Measurements from ENCODE around the gene PALLD. TPM values are rescaled to one million over a fixed set of nuclear protein-coding genes. Genes with fewer than 3 reads are reported as not detected.

PALLD gene
- total RNA-seq, 2 experiments from 2014 or later = 0.49 to 0.78 TPM

DNA sequence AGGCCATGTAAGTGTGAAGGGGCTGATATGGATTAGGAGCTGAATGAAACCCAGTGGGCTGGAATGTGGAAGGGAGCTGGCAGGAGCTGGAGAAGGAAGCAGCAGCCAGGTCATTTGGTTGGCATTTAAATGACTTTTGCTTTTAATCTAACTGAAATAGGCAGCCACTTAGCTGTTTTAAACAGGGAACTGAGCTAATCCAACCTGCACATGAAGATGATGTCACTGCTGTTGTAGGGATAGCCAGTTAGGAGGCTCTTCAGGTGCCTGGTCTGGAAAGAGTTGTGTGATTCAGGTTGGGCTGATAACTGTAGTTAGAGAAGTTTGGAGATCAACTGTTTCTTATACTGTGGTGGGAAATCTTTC is 122.4 kb downstream of the PALLD start:
- no peak overlapping the region for H3K4me3 ChIP-seq (ENCODE audit: low read length)
- DNase-seq (no peak), ATAC-seq (ENCODE audit: poor library complexity) (no peak)
- H3K4me1 ChIP-seq (ENCODE audit: insufficient read depth, low read length) = no peaks in the 10 kb centered on the region
- no peaks in the 10 kb centered on the region for H3K9me3 ChIP-seq (ENCODE audit: control insufficient read depth in 1 of 2, insufficient read depth in 1 of 2, low read length in 2 of 2)
- peaks cover 0 to 10% of the 10 kb centered on the region in 2 experiments for H3K27me3 ChIP-seq (ENCODE audit: control insufficient read depth in 1 of 2, insufficient read depth in 2 of 2, low read length in 2 of 2)
- H3K4me1 Mint-ChIP-seq (ENCODE audit: low read depth) = no peaks in the 10 kb centered on the region
- H3K4me3 Mint-ChIP-seq = no peak overlapping the region
- ChIA-PET CTCF (no interaction called here), POLR2A (no interaction called here)
- H3K36me3 Mint-ChIP-seq (ENCODE audit: low read depth) = no peaks in the 10 kb centered on the region
- no peak overlapping the region for H3K27ac Mint-ChIP-seq
- peaks cover 27% of the 10 kb centered on the region for H3K27me3 Mint-ChIP-seq
- intact Hi-C loops (cut with DNase I, micrococcal nuclease) = no loop called here
- no peak overlapping the region for H3K27ac ChIP-seq (ENCODE audit: low read depth in 1 of 2, low read length in 2 of 2)
- no peaks in the 10 kb centered on the region for H3K36me3 ChIP-seq (ENCODE audit: insufficient read depth, low read length)
- TF ChIP-seq, protein P1, sequence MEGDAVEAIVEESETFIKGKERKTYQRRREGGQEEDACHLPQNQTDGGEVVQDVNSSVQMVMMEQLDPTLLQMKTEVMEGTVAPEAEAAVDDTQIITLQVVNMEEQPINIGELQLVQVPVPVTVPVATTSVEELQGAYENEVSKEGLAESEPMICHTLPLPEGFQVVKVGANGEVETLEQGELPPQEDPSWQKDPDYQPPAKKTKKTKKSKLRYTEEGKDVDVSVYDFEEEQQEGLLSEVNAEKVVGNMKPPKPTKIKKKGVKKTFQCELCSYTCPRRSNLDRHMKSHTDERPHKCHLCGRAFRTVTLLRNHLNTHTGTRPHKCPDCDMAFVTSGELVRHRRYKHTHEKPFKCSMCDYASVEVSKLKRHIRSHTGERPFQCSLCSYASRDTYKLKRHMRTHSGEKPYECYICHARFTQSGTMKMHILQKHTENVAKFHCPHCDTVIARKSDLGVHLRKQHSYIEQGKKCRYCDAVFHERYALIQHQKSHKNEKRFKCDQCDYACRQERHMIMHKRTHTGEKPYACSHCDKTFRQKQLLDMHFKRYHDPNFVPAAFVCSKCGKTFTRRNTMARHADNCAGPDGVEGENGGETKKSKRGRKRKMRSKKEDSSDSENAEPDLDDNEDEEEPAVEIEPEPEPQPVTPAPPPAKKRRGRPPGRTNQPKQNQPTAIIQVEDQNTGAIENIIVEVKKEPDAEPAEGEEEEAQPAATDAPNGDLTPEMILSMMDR (IDR thresholded peaks at IDR 0.05) = no peak
- H3K9me3 Mint-ChIP-seq = no peaks in the 10 kb centered on the region

DNA sequence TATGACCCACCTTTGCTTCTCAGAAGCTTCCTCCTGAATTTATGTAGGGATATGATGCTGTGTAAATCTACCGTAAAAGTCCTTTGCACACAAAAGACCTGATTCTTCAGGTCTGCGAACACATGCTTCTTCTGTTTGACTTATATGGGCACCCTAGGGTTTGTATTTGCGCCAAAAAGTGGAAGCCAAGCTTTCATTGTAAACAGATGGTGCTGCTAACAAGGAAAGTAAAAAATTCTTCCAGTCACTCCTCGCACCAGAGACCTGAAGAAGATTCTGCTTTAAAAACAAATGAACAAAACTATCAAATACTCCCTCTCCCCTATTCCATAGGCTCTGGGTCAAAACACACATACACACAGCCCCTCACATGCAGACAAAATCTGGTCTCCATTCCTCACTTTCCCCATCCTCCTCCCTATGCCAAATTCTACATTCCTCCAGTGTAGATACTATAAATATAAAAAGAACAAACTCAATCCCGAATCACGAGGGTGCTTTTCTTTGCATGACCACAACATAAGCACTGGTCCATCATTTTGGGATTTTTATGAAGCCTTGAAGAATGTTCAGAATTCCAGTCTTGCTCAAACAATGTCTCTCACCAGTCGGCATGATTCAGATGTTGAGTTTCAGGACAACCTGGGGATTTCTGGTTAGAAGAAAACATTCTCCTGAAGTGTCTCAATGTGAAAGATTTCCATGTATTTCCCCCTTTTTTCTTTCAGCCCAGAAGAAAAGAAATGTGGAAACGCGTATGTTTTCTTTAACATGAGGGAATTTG is 125.1 kb downstream of the PALLD start:
- H3K36me3 Mint-ChIP-seq (ENCODE audit: low read depth) = no peaks in the 10 kb centered on the region

DNA sequence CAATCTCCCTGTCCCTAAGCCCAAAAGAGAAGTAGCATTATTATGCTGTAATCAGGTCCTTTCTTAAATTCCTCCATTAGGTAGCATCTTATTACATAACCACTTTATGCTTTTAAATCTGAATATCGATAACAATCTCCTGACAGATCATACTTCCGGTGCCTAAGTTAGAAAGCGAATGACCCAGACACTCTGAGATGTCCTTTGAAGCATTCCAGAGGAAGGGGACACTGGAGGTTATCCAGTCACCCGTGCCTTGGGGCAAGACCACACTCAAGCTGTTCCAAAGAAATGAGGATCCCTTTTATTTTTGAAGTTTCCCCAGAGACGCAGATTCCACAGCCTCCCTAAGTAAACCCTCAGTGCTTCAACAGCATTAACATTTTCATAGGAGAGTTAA is 125.7 kb downstream of the PALLD start:
- TF ChIP-seq, protein P1 (IDR thresholded peaks at IDR 0.05) = no peak
- Mint-ChIP-seq H3K27ac (no peak overlapping the region), H3K4me1 (ENCODE audit: low read depth) (no peaks in the 10 kb centered on the region), H3K36me3 (ENCODE audit: low read depth) (no peaks in the 10 kb centered on the region), H3K4me3 (no peak overlapping the region), H3K9me3 (no peaks in the 10 kb centered on the region), H3K27me3 (peaks cover 33% of the 10 kb centered on the region)
- peaks cover 0 to 10% of the 10 kb centered on the region in 2 experiments for H3K27me3 ChIP-seq (ENCODE audit: control insufficient read depth in 1 of 2, insufficient read depth in 2 of 2, low read length in 2 of 2)
- H3K4me3 ChIP-seq (ENCODE audit: low read length) = no peak overlapping the region
- no peaks in the 10 kb centered on the region for H3K9me3 ChIP-seq (ENCODE audit: control insufficient read depth in 1 of 2, insufficient read depth in 1 of 2, low read length in 2 of 2)
- ChIA-PET POLR2A (no interaction called here), CTCF (no interaction called here)
- H3K36me3 ChIP-seq (ENCODE audit: insufficient read depth, low read length) = no peaks in the 10 kb centered on the region
- H3K27ac ChIP-seq (ENCODE audit: low read depth in 1 of 2, low read length in 2 of 2) = no peak overlapping the region
- ATAC-seq (ENCODE audit: poor library complexity) (no peak), DNase-seq (no peak)
- intact Hi-C loops (cut with DNase I, micrococcal nuclease) = no loop called here
- H3K4me1 ChIP-seq (ENCODE audit: insufficient read depth, low read length) = no peaks in the 10 kb centered on the region

More for the DNA sequence above, 125.1 kb downstream of the PALLD start:
- Histone ChIP-seq H3K4me3 (ENCODE audit: low read length) (no peak overlapping the region), H3K27me3 (ENCODE audit: control insufficient read depth in 1 of 2, insufficient read depth in 2 of 2, low read length in 2 of 2) (peaks cover 0 to 10% of the 10 kb centered on the region in 2 experiments), H3K4me1 (ENCODE audit: insufficient read depth, low read length) (no peaks in the 10 kb centered on the region), H3K27ac (ENCODE audit: low read depth in 1 of 2, low read length in 2 of 2) (no peak overlapping the region), H3K9me3 (ENCODE audit: control insufficient read depth in 1 of 2, insufficient read depth in 1 of 2, low read length in 2 of 2) (no peaks in the 10 kb centered on the region), H3K36me3 (ENCODE audit: insufficient read depth, low read length) (no peaks in the 10 kb centered on the region)
- H3K27me3 Mint-ChIP-seq = peaks cover 33% of the 10 kb centered on the region
- ChIA-PET CTCF (no interaction called here), POLR2A (no interaction called here)
- no peaks in the 10 kb centered on the region for H3K9me3 Mint-ChIP-seq
- ATAC-seq (ENCODE audit: poor library complexity) = no peak
- no peaks in the 10 kb centered on the region for H3K4me1 Mint-ChIP-seq (ENCODE audit: low read depth)
- no peak overlapping the region for H3K27ac Mint-ChIP-seq
- intact Hi-C loops (cut with DNase I, micrococcal nuclease) = no loop called here
- no peak for DNase-seq
- no peak overlapping the region for H3K4me3 Mint-ChIP-seq
- TF ChIP-seq, protein P1 (IDR thresholded peaks at IDR 0.05) = no peak
